Parathyroid adenoma (tissue), 2 donors: ENCODE results near the gene CDC37L1.

Experiments
- H2AFZ ChIP-seq: fragments of 300-600 bp; sonication (generic); one replicate; pipeline ENCODE4 v1.7.0; 2017; ENCODE audit warnings: antibody characterized with exemption, mild to moderate bottlenecking
- H3K27ac ChIP-seq: fragments of 300-600 bp; sonication (generic); one replicate; pipeline ENCODE4 v1.7.0; 2017
- H3K27me3 ChIP-seq: fragments of 300-600 bp; sonication (generic); one replicate; pipeline ENCODE4 v1.7.0; 2017; ENCODE audit warnings: low read length; ENCODE audit not compliant: control insufficient read depth, insufficient read depth
- H3K36me3 ChIP-seq: fragments of 300-600 bp; sonication (generic); one replicate; pipeline ENCODE4 v1.7.0; 2017; ENCODE audit warnings: low read length; ENCODE audit not compliant: control insufficient read depth, insufficient read depth
- H3K4me1 ChIP-seq: fragments of 300-600 bp; sonication (generic); one replicate; pipeline ENCODE4 v1.7.0; 2017; ENCODE audit warnings: control low read depth
- H3K4me2 ChIP-seq: fragments of 300-600 bp; sonication (generic); one replicate; pipeline ENCODE4 v1.7.0; 2017; ENCODE audit warnings: low read length
- H3K4me3 ChIP-seq: fragments of 300-600 bp; sonication (generic); one replicate; pipeline ENCODE4 v1.7.0; 2017; ENCODE audit warnings: low read depth, low read length
- H3K79me2 ChIP-seq: fragments of 300-600 bp; sonication (generic); one replicate; pipeline ENCODE4 v1.7.0; 2017; ENCODE audit warnings: control low read depth
- H3K9ac ChIP-seq: fragments of 300-600 bp; sonication (generic); one replicate; pipeline ENCODE4 v1.7.0; 2017; ENCODE audit warnings: mild to moderate bottlenecking
- H3K9me3 ChIP-seq: fragments of 300-600 bp; sonication (generic); one replicate; pipeline ENCODE4 v1.7.0; 2017; ENCODE audit warnings: low read length; ENCODE audit not compliant: control insufficient read depth
- CTCF ChIP-seq: fragments of 300-600 bp; sonication (generic); IDR thresholded peaks from one replicate; pipeline ENCODE4 v1.7.0; 2017; ENCODE audit warnings: antibody characterized with exemption, mild to moderate bottlenecking
- donor health status: primary hyperparathyroidism.

CDC37L1 gene

GRCh38 chr9:4662989-4663792, 16.2 kb upstream of the CDC37L1 start:
- Histone ChIP-seq H3K4me3 (peak overlapping the region; percentile 77), H2AFZ (peak overlapping the region; percentile 91), H3K9ac (no peak overlapping the region), H3K79me2 (no peaks in the 10 kb centered on the region), H3K4me2 (peak overlapping the region; percentile 94), H3K27ac (peak overlapping the region; percentile 64), H3K27me3 (no peaks in the 10 kb centered on the region), H3K4me1 (peaks cover 2% of the 10 kb centered on the region), H3K9me3 (no peaks in the 10 kb centered on the region), H3K36me3 (no peaks in the 10 kb centered on the region)
- no peak for TF ChIP-seq CTCF

GRCh38 chr9:4663956-4664355, 15.4 kb upstream of the CDC37L1 start:
- no peak for TF ChIP-seq CTCF
- Histone ChIP-seq H3K27ac (no peak overlapping the region), H3K27me3 (no peaks in the 10 kb centered on the region), H2AFZ (no peak overlapping the region), H3K4me3 (peak overlapping the region; percentile 17), H3K36me3 (no peaks in the 10 kb centered on the region), H3K9ac (no peak overlapping the region), H3K9me3 (no peaks in the 10 kb centered on the region), H3K79me2 (no peaks in the 10 kb centered on the region), H3K4me2 (no peak overlapping the region), H3K4me1 (peaks cover 2% of the 10 kb centered on the region)

GRCh38 chr9:4665357-4665756, 14.0 kb upstream of the CDC37L1 start:
- Histone ChIP-seq H3K27me3 (no peaks in the 10 kb centered on the region), H3K27ac (peak overlapping the region; percentile 46), H3K4me2 (peak overlapping the region; percentile 8), H2AFZ (no peak overlapping the region), H3K9ac (no peak overlapping the region), H3K4me1 (peaks cover 2% of the 10 kb centered on the region), H3K79me2 (no peaks in the 10 kb centered on the region), H3K9me3 (no peaks in the 10 kb centered on the region), H3K4me3 (no peak overlapping the region), H3K36me3 (no peaks in the 10 kb centered on the region)
- no peak for TF ChIP-seq CTCF

GRCh38 chr9:4666042-4666699, 13.2 kb upstream of the CDC37L1 start, which contains the start of gene SPATA6L:
TSS of gene SPATA6L (minus strand) at chr9:4666480. CDS start at chr9:4666250, 230 bp downstream.
- TF ChIP-seq CTCF, result no peak

More at GRCh38 chr9:4666042-4666699, 13.2 kb upstream of the CDC37L1 start, which contains the start of gene SPATA6L:
- Histone ChIP-seq H3K9me3 (no peaks in the 10 kb centered on the region), H3K36me3 (no peaks in the 10 kb centered on the region), H3K27ac (peak within 1 kb of the TSS; percentile 56), H3K4me2 (peak within 1 kb of the TSS; percentile 62), H3K4me1 (peaks cover 2% of the 10 kb centered on the region), H3K9ac (no peak within 1 kb of the TSS), H3K4me3 (peak within 1 kb of the TSS; percentile 49), H3K79me2 (no peaks in the 10 kb centered on the region), H2AFZ (peak within 1 kb of the TSS; percentile 44), H3K27me3 (no peaks in the 10 kb centered on the region)
